H1 (cell line): Measurements from ENCODE around the gene ASXL3. TPM values are rescaled to one million over a fixed set of nuclear protein-coding genes. Genes with fewer than 3 reads are reported as not detected.

Experiments used
- CTCF ChIA-PET: fragments of 300-600 bp; sonication (Branson Sonifier 250); formaldehyde crosslinking; loops from one replicate; lab custom pipeline; 2021; ENCODE audit not compliant: partially characterized antibody; lab: Charles Lee
- POLR2A ChIA-PET: fragments of 300-600 bp; sonication (Branson Sonifier 250); formaldehyde crosslinking; loops from one replicate; lab custom pipeline; 2021; ENCODE audit warnings: inconsistent platforms; ENCODE audit not compliant: partially characterized antibody; lab: Charles Lee
- DNase-seq, 2 experiments: peaks; one replicate each; pipeline versions ENCODE4 v3.0.0 to v3.0.0-alpha.2; 2010 to 2022; ENCODE audit warnings: low spot score in 2 of 2, low read depth in 1 of 2, mixed read lengths in 1 of 2
- FAIRE-seq: peaks from 2 replicates; lab custom pipeline; 2011; peaks lifted over from hg19 to GRCh38; lab: Jason Lieb, UNC
- H2AFZ ChIP-seq: 2 replicates; pipeline ENCODE4 v1.8.1; 2012; ENCODE audit warnings: low read length, inconsistent platforms
- H2AK5ac ChIP-seq: 2 replicates; pipeline ENCODE4 v1.6.1; 2013; ENCODE audit warnings: low read depth, low read length
- H2BK120ac ChIP-seq: replicated peaks from 2 replicates; pipeline ENCODE3; 2013; ENCODE audit warnings: low read depth, low read length, inconsistent platforms
- H2BK12ac ChIP-seq: 2 replicates; pipeline ENCODE4 v1.6.1; 2013; ENCODE audit warnings: low read depth, low read length
- H2BK15ac ChIP-seq: 2 replicates; pipeline ENCODE4 v1.6.1; 2013; ENCODE audit warnings: low read length
- H2BK20ac ChIP-seq: 2 replicates; pipeline ENCODE4 v1.6.1; 2013; ENCODE audit warnings: low read length
- H2BK5ac ChIP-seq: 2 replicates; pipeline ENCODE4 v1.6.1; 2013; ENCODE audit warnings: low read depth, low read length
- H3K14ac ChIP-seq: 2 replicates; pipeline ENCODE4 v1.6.1; 2013; ENCODE audit warnings: inconsistent platforms; ENCODE audit not compliant: insufficient read length
- H3K18ac ChIP-seq: 2 replicates; pipeline ENCODE4 v1.6.1; 2013; ENCODE audit warnings: low read length; ENCODE audit errors: extremely low read depth
- H3K23ac ChIP-seq: 2 replicates; pipeline ENCODE4 v1.6.1; 2013; ENCODE audit warnings: inconsistent platforms; ENCODE audit not compliant: insufficient read length
- H3K23me2 ChIP-seq: 2 replicates; pipeline ENCODE4 v1.6.1; 2013; ENCODE audit warnings: low read depth, low read length
- H3K27ac ChIP-seq: 2 replicates; pipeline ENCODE4 v1.6.1; 2011; ENCODE audit warnings: low read depth, low read length, inconsistent platforms
- H3K27me3 ChIP-seq, 4 experiments: replicated peaks in 1 of 4; 1 replicate in 1 of 4; 2 replicates in 3 of 4; pipeline versions ENCODE4 v1.6.1 to v1.8.1; 2011 to 2013; ENCODE audit warnings: low read length in 3 of 4, mild to moderate bottlenecking in 3 of 4, inconsistent platforms in 2 of 4, mixed read lengths in 2 of 4, moderate library complexity in 1 of 4; ENCODE audit not compliant: control insufficient read depth in 3 of 4, insufficient read depth in 3 of 4; ENCODE audit errors: extremely low read depth in 1 of 4
- H3K36me3 ChIP-seq, 4 experiments: 2 replicates each; pipeline versions ENCODE4 v1.6.1 to v1.8.1; 2011 to 2013; ENCODE audit warnings: mild to moderate bottlenecking in 4 of 4, low read length in 3 of 4, moderate library complexity in 2 of 4, control low read depth in 1 of 4, inconsistent platforms in 1 of 4; ENCODE audit not compliant: insufficient read depth in 4 of 4, control insufficient read depth in 2 of 4
- H3K4ac ChIP-seq: replicated peaks from 2 replicates; pipeline ENCODE3; 2013; ENCODE audit warnings: low read length, low read depth, mixed read lengths, inconsistent platforms; ENCODE audit not compliant: insufficient read length
- H3K4me1 ChIP-seq, 4 experiments: replicated peaks in 1 of 4; 1 replicate in 1 of 4; 2 replicates in 3 of 4; pipeline versions ENCODE4 v1.6.1 to v1.8.1; 2011 to 2013; ENCODE audit warnings: low read length in 3 of 4, inconsistent platforms in 2 of 4, mixed read lengths in 1 of 4; ENCODE audit not compliant: insufficient read depth in 4 of 4, control insufficient read depth in 3 of 4
- H3K4me2 ChIP-seq, 2 experiments: 2 replicates each; pipeline versions ENCODE4 v1.6.1 to v1.8.1; 2011 to 2013; ENCODE audit warnings: low read depth in 2 of 2, low read length in 2 of 2, control low read depth in 1 of 2, inconsistent platforms in 1 of 2, mild to moderate bottlenecking in 1 of 2; ENCODE audit not compliant: insufficient read depth in 1 of 2
- H3K4me3 ChIP-seq, 4 experiments: fragments of 200-600, 300-600 bp in 1 of 4; sonication (generic), shearing (Covaris generic), sonication (Bioruptor Twin) in 1 of 4; 2 replicates each; pipeline versions ENCODE4 v1.5.1 to v1.8.1; 2011 to 2016; ENCODE audit warnings: low read length in 4 of 4, low read depth in 3 of 4, control low read depth in 2 of 4, inconsistent platforms in 2 of 4, mild to moderate bottlenecking in 2 of 4, mixed read lengths in 1 of 4, moderate library complexity in 1 of 4; ENCODE audit not compliant: insufficient read depth in 2 of 4; ENCODE audit errors: extremely low read depth in 1 of 4
- H3K56ac ChIP-seq: replicated peaks from 2 replicates; pipeline ENCODE3; 2013; ENCODE audit warnings: low read depth, mild to moderate bottlenecking, mixed read lengths, low read length, inconsistent platforms; ENCODE audit not compliant: insufficient read length
- H3K79me1 ChIP-seq: 2 replicates; pipeline ENCODE4 v1.6.1; 2013; ENCODE audit warnings: low read depth, low read length, control low read depth
- H3K79me2 ChIP-seq, 2 experiments: 2 replicates each; pipeline versions ENCODE4 v1.6.1 to v1.8.1; 2012 to 2013; ENCODE audit warnings: low read length in 2 of 2, mild to moderate bottlenecking in 2 of 2, inconsistent platforms in 1 of 2; ENCODE audit not compliant: insufficient read depth in 2 of 2, control insufficient read depth in 1 of 2
- H3K9ac ChIP-seq, 4 experiments: replicated peaks in 1 of 4; 1 replicate in 1 of 4; 2 replicates in 3 of 4; pipeline versions ENCODE4 v1.6.1 to v1.8.1; 2011 to 2013; ENCODE audit warnings: low read depth in 3 of 4, low read length in 3 of 4, control low read depth in 2 of 4, mild to moderate bottlenecking in 2 of 4, moderate library complexity in 2 of 4, inconsistent platforms in 1 of 4; ENCODE audit errors: extremely low read depth in 1 of 4
- H3K9me3 ChIP-seq, 2 experiments: 2 replicates each; pipeline versions ENCODE4 v1.6.1 to v1.8.1; 2012 to 2013; ENCODE audit warnings: mild to moderate bottlenecking in 2 of 2, moderate library complexity in 2 of 2, control low read depth in 1 of 2, inconsistent platforms in 1 of 2, low read depth in 1 of 2, low read length in 1 of 2, mixed read lengths in 1 of 2; ENCODE audit not compliant: insufficient read depth in 2 of 2
- H4K20me1 ChIP-seq, 2 experiments: replicated peaks in 1 of 2; 2 replicates each; pipeline versions ENCODE3 to v1.8.1; 2011 to 2013; ENCODE audit warnings: inconsistent platforms in 2 of 2, low read length in 2 of 2, mild to moderate bottlenecking in 1 of 2; ENCODE audit not compliant: insufficient read depth in 2 of 2, control insufficient read depth in 1 of 2
- H4K5ac ChIP-seq: 2 replicates; pipeline ENCODE4 v1.6.1; 2013; ENCODE audit warnings: low read length, low read depth, mixed read lengths, inconsistent platforms; ENCODE audit not compliant: insufficient read length
- H4K8ac ChIP-seq: 2 replicates; pipeline ENCODE4 v1.8.0; 2013; ENCODE audit warnings: mild to moderate bottlenecking, moderate library complexity, low read length, inconsistent platforms; ENCODE audit not compliant: insufficient read depth; ENCODE audit errors: extremely low read depth
- H4K91ac ChIP-seq: replicated peaks from 2 replicates; pipeline ENCODE3; 2013; ENCODE audit warnings: low read length, mixed read lengths, inconsistent platforms; ENCODE audit not compliant: insufficient read length
- BACH1 ChIP-seq: IDR thresholded peaks from 2 replicates; pipeline ENCODE4 v1.6.1; 2012; ENCODE audit warnings: low read length, improper control_type of control experiment
- BCL11A ChIP-seq, 2 experiments: IDR thresholded peaks; one replicate each; pipeline ENCODE4 v1.6.1; 2011; ENCODE audit warnings: low read depth in 2 of 2, low read length in 2 of 2, mild to moderate bottlenecking in 2 of 2
- CREB1 ChIP-seq: IDR thresholded peaks from 2 replicates; pipeline ENCODE4 v1.6.1; 2012; ENCODE audit warnings: inconsistent platforms
- HDAC6 ChIP-seq: IDR thresholded peaks from one replicate; pipeline ENCODE4 v1.7.1; 2012; ENCODE audit warnings: low read depth, mild to moderate bottlenecking, inconsistent platforms, low read length, moderate library complexity
- MAFK ChIP-seq: IDR thresholded peaks from 2 replicates; pipeline ENCODE4 v1.6.1; 2012; ENCODE audit warnings: low read depth, mild to moderate bottlenecking, improper control_type of control experiment, low read length
- POLR2AphosphoS5 ChIP-seq: IDR thresholded peaks from 2 replicates; pipeline ENCODE4 v1.6.1; 2011; ENCODE audit warnings: low read depth, low read length
- SP4 ChIP-seq: IDR thresholded peaks from 2 replicates; pipeline ENCODE4 v1.6.1; 2012; ENCODE audit warnings: low read length, inconsistent platforms
- WGBS, 2 experiments: shearing (Covaris generic) in 1 of 2; methylation state at CpG; one replicate each; pipeline versions ENCODE4 v1.1.6 to v1.1.7; 2013 to 2015; ENCODE audit warnings: low lambda C conversion rate in 2 of 2, mixed read lengths in 2 of 2, inconsistent platforms in 1 of 2, low coverage in 1 of 2, missing lambda C conversion rate in 1 of 2; ENCODE audit not compliant: insufficient replicate concordance in 2 of 2, insufficient coverage in 1 of 2, insufficient read length in 1 of 2; ENCODE audit errors: extremely low coverage in 1 of 2, missing lambda C conversion rate in 1 of 2; 5-methylcytosine and 5-hydroxymethylcytosine counted together
- polyA plus RNA-seq, 7 experiments: library from polyadenylated mRNA; depleted of rRNA in 3 of 7; stranded (reverse) in 5 of 7; unstranded in 2 of 7; fragments of >200 nt in 5 of 7; fragments of 200-250 nt in 2 of 7; gene quantifications; 1 replicate in 5 of 7; 2 replicates in 1 of 7; 4 replicates in 1 of 7; pipeline versions ENCODE4 v1.2.1 to v1.2.3, GENCODE V29; 2011 to 2013; ENCODE audit warnings: missing spikeins in 2 of 7, mixed read lengths in 2 of 7
- total RNA-seq: library from RNA; stranded (reverse); fragmentation: NEBNext Ultra II Directional; extraction: Animal tissue kit (Norgen Biotek cat#: 25700); gene quantifications from 2 replicates; pipeline ENCODE4 v1.2.1, GENCODE V29; 2021

The ASXL3 gene
- total and polyA plus RNA-seq, 2 of the 8 experiments (the other 6 are each of a cell fraction or from before 2014, with no cell fraction given) = 0.08 to 1.3 TPM

DNA sequence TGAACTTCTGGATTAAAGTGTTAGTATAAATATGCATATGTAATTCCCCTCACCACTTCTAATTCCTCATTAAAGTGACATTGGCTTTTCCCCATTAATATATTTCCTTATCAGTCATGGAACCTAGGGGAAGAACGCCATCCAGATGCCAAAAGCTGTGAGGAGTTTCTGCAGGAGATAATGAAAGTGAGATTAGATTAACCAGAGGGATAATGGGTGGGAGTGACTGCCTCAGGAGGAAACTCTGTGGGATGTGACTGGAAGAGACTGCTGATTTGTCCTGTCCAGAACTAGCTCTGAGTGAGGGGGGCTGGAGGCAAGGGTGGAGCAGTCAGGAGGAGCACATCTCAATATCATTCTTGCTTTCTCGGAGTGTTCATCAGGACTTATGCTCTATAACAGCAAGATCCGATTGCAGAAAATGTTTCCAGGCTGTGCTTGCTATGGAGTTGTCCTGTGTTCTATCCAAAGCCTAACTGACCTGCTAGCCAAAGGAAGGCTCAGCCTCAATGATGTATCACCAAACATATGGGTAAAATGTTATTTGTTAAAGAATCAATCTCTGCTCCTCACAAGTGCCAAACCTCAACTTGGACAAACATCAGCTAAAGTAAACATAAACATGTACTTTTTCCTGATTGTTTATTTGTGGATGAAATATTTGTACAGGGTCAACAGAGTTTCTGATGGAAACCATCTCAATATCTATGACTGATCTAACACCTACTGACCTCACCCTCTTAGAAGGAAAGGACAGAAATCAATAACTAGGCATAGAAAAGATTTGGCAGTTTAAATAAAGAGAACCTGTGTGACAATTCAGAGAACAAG is 118.5 kb downstream of the ASXL3 start:
- Histone ChIP-seq H3K9ac (no peak overlapping the region), H3K4me1 (no peaks in the 10 kb centered on the region), H2AFZ (no peak overlapping the region), H4K5ac (no peak overlapping the region), H3K79me1 (no peaks in the 10 kb centered on the region), H3K18ac (no peak overlapping the region), H3K4me3 (no peak overlapping the region), H4K8ac (no peak overlapping the region), H3K27me3 (no peaks in the 10 kb centered on the region), H3K79me2 (no peaks in the 10 kb centered on the region), H2BK12ac (no peak overlapping the region), H3K23ac (no peak overlapping the region), H3K36me3 (no peaks in the 10 kb centered on the region), H3K23me2 (no peaks in the 10 kb centered on the region), H2AK5ac (no peak overlapping the region), H3K14ac (no peak overlapping the region), H4K91ac (no peak overlapping the region), H2BK120ac (no peak overlapping the region), H2BK5ac (no peak overlapping the region), H3K9me3 (no peaks in the 10 kb centered on the region), H4K20me1 (no peaks in the 10 kb centered on the region), H2BK15ac (no peak overlapping the region), H3K4ac (no peak overlapping the region), H3K56ac (no peak overlapping the region), H3K27ac (no peak overlapping the region), H2BK20ac (no peak overlapping the region), H3K4me2 (no peak overlapping the region)
- no peak for DNase-seq
- WGBS, 2 experiments = 94% methylated on average over 3 of the region's 3 CpGs; no CpG with 5 or more reads in 1 of the 2 experiments
- FAIRE-seq = no peak
- POLR2A ChIA-PET = no interaction called here
- CTCF ChIA-PET = interaction anchor here (0.7 kb wide), 1 partner anchor 413 kb away, joined by 3 read pairs; no protein-coding TSS in a partner anchor
- TF ChIP-seq POLR2AphosphoS5 (no peak), BCL11A (IDR thresholded peaks at IDR 0.05; ENCODE audit: low read depth in 2 of 2, low read length in 2 of 2) (no peak), SP4 (no peak), HDAC6 (no peak), CREB1 (no peak), MAFK (no peak), BACH1 (no peak)
